Uterus (tissue), 2 donors: ENCODE measurements around the gene C10orf90.

Experiments
- POLR2A ChIP-seq, 2 donors: fragments of 450-650 bp; IDR thresholded peaks; one replicate each; pipeline ENCODE4 v1.6.1; 2016; ENCODE audit warnings: antibody characterized with exemption in 2 of 2, mild to moderate bottlenecking in 1 of 2, moderate library complexity in 1 of 2
- TF ChIP-seq, protein P1 (sequence below), 4 experiments: fragments of 200-600 bp in 2 of 4; fragments of 450-650 bp in 2 of 4; sonication (generic) in 2 of 4; IDR thresholded peaks; one replicate each; pipeline ENCODE4 v1.5.1; 2016 to 2019; ENCODE audit warnings: antibody characterized with exemption in 4 of 4, mild to moderate bottlenecking in 2 of 4, moderate library complexity in 1 of 4

DNA sequence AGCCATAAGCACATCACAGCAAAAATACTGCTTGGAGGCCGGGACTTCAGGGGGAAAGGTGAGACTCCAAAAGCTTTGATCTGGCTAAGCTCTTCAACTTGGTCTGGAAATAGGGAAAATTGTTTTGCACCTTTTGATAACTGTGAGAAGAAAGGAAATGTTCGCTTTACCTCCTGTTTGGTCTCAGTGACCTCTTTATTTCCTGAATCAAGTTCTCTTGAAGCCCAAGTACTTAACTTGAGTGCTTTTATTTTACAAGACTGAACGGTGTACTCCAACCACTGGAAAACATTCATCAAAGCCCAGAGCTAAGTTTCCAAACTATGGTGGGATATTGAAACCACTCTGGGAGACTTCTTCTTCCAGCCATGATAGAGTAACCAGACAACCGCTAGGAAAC, 5.3 kb downstream of the C10orf90 start:
- TF ChIP-seq, protein P1, sequence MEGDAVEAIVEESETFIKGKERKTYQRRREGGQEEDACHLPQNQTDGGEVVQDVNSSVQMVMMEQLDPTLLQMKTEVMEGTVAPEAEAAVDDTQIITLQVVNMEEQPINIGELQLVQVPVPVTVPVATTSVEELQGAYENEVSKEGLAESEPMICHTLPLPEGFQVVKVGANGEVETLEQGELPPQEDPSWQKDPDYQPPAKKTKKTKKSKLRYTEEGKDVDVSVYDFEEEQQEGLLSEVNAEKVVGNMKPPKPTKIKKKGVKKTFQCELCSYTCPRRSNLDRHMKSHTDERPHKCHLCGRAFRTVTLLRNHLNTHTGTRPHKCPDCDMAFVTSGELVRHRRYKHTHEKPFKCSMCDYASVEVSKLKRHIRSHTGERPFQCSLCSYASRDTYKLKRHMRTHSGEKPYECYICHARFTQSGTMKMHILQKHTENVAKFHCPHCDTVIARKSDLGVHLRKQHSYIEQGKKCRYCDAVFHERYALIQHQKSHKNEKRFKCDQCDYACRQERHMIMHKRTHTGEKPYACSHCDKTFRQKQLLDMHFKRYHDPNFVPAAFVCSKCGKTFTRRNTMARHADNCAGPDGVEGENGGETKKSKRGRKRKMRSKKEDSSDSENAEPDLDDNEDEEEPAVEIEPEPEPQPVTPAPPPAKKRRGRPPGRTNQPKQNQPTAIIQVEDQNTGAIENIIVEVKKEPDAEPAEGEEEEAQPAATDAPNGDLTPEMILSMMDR (IDR thresholded peaks at IDR 0.05) = no peak
- no peak for TF ChIP-seq POLR2A (IDR thresholded peaks at IDR 0.05)
